Body of pancreas (tissue), 4 donors: ENCODE measurements around the gene COX6A1.

ENCODE experiments used
- POLR2A ChIP-seq, 3 donors: fragments of 450-650 bp; IDR thresholded peaks; one replicate each; pipeline ENCODE4 v1.6.1; 2016; ENCODE audit warnings: antibody characterized with exemption in 3 of 3, mild to moderate bottlenecking in 2 of 3
- TF ChIP-seq, protein P1 (sequence below), 7 experiments: fragments of 450-650 bp in 4 of 7; fragments of 200-600 bp in 3 of 7; sonication (generic) in 3 of 7; IDR thresholded peaks; one replicate each; pipeline ENCODE4 v1.5.1; 2016 to 2019; ENCODE audit warnings: antibody characterized with exemption in 7 of 7

DNA sequence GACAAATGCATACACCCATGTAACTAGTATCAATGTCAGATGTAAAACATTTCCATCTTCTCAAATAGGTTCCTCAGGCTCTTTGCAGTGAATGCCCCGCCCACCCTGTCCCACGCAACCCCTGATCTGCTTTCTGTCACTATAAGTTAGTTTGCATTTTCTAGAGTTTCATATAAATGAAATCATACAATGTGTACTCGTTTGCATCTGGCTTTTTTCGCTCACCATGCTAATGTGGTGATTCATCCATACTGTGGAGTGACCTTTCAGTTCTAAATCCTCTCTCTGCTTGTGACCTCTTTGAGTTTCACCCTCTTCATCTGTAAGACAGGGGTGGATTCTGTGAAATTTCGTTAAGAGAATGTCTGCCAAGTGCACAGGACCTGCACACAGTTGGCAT, 38.4 kb upstream of the COX6A1 start:
- TF ChIP-seq, protein P1, sequence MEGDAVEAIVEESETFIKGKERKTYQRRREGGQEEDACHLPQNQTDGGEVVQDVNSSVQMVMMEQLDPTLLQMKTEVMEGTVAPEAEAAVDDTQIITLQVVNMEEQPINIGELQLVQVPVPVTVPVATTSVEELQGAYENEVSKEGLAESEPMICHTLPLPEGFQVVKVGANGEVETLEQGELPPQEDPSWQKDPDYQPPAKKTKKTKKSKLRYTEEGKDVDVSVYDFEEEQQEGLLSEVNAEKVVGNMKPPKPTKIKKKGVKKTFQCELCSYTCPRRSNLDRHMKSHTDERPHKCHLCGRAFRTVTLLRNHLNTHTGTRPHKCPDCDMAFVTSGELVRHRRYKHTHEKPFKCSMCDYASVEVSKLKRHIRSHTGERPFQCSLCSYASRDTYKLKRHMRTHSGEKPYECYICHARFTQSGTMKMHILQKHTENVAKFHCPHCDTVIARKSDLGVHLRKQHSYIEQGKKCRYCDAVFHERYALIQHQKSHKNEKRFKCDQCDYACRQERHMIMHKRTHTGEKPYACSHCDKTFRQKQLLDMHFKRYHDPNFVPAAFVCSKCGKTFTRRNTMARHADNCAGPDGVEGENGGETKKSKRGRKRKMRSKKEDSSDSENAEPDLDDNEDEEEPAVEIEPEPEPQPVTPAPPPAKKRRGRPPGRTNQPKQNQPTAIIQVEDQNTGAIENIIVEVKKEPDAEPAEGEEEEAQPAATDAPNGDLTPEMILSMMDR (IDR thresholded peaks at IDR 0.05), result no peak
- TF ChIP-seq POLR2A (IDR thresholded peaks at IDR 0.05), result no peak
